ENCODE results near the gene GRN.

Gene GRN

DNA sequence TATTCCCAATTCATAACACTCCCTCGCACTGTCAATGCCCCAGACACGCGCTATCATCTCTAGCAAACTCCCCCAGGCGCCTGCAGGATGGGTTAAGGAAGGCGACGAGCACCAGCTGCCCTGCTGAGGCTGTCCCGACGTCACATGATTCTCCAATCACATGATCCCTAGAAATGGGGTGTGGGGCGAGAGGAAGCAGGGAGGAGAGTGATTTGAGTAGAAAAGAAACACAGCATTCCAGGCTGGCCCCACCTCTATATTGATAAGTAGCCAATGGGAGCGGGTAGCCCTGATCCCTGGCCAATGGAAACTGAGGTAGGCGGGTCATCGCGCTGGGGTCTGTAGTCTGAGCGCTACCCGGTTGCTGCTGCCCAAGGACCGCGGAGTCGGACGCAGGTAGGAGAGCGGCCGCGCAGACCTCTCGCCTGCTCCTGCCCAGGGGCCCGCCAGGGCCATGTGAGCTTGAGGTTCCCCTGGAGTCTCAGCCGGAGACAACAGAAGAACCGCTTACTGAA, at the start of gene GRN:
TSS of gene GRN (plus strand) at position 364 of the 515 bp plus-strand sequence. CDS start 3,863 bp downstream, outside the sequence.
- DNase-seq (ENCODE audit: low read depth in 3 of 3), result peak; percentile 51 to 71 (median 69)

- DNase-seq (ENCODE audit: low read depth in 3 of 3), result no peak
Measured at GRCh38 chr17:44297975-44298374, 47.1 kb upstream of the GRN start.

DNA sequence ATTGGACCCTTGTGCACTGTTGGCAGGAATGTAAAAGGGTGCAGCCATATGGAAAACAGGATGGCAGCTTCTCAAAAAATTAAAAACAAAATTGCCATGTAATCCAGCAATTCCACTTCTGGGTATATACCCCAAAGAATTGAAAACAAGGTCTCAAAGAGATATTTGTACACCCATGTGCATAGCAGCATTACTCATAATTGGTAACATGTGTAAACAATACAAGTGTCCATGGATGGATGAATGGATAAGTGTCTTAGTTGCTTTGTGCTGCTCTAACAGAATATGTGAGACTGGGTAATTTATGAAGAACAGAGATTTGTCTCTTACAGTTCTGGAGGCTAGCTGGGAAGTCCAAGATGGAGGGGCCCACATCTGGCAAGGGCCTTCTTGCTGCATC, 40.5 kb upstream of the GRN start:
- DNase-seq (ENCODE audit: low read depth in 3 of 3), result no peak

GRCh38 chr17:44307387-44308186, 37.5 kb upstream of the GRN start:
- DNase-seq (ENCODE audit: low read depth in 3 of 3), result no peak

- peak; percentile 70 to 72 (median 72) for DNase-seq (ENCODE audit: low read depth in 3 of 3)
Measured at GRCh38 chr17:44308320-44308818, 36.7 kb upstream of the GRN start, which contains the start of gene RUNDC3A. Gene RUNDC3A, plus strand, starts transcription at chr17:44308601. Its CDS starts 232 bp downstream, at chr17:44308833.

GRCh38 chr17:44308865-44309264, 36.2 kb upstream of the GRN start:
- DNase-seq (ENCODE audit: low read depth in 3 of 3), result no peak

DNA sequence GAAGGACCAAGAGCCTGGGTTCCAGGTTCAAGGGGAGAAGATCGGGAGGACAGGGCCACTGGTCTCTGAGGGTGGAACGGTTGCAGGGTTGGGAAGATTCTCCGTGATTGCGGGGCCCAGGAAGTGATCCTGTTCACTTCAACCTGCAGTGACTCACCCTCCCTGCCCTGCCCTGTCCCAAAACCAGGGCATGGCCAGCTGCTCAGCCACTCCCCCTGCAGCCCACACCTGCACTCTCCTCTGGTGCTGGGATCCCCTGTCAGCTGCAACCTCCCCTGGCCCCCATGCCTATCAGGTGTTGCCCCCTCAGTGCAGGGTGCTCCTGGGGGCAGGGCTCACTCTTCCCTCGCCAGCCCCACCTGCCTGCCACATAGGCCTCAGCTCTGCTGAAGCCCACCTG, 35.6 kb upstream of the GRN start:
- DNase-seq (ENCODE audit: low read depth in 3 of 3), result no peak

DNA sequence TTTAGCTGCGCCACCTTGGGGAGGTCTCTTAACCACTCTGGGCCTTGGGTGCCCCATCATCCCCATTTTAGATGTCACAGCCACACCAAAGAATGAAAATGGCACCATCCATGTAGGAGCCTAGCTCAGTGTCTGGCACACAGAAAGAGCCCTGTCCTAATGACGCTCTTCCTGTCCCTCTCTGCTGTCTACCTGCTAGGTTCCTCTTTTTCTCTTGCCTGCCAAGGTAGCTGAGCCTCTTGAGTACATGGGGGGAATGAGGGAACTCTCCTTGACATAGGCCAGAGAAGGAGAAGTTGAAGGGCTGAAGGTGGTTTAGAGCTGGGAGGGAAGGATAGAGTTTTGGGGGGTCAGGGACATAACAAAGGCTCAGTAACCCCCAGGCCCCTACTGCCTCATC, 34.9 kb upstream of the GRN start:
- no peak for DNase-seq (ENCODE audit: low read depth in 3 of 3)

GRCh38 chr17:44310609-44311376, 34.3 kb upstream of the GRN start:
- DNase-seq (ENCODE audit: low read depth in 3 of 3), result no peak

GRCh38 chr17:44311562-44312181, 33.4 kb upstream of the GRN start:
- DNase-seq (ENCODE audit: low read depth in 3 of 3), result no peak

- no peak for DNase-seq (ENCODE audit: low read depth in 3 of 3)
Measured at GRCh38 chr17:44312396-44313104, 32.6 kb upstream of the GRN start.

GRCh38 chr17:44314031-44314430, 31.1 kb upstream of the GRN start:
- no peak for DNase-seq (ENCODE audit: low read depth in 3 of 3)

DNA sequence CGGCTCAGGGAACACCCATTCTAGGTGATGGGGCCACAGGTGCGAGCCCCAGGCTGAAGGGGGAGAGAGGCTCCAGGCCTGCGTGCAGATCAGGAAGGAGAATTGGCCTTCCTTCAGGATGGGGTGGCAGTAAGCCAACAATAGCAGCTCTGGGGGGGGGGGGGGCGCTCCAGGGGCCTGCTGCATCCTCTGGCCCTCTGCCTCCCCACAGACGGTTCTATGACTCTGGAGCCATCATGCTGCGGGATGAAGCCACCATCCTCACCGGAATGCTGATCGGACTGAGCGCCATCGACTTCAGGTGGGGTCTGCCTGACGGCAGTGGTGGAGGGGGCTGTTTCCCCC, 30.6 kb upstream of the GRN start:
- no peak for DNase-seq (ENCODE audit: low read depth in 3 of 3)

GRCh38 chr17:44314869-44315661, 30.0 kb upstream of the GRN start:
- no peak for DNase-seq (ENCODE audit: low read depth in 3 of 3)

DNA sequence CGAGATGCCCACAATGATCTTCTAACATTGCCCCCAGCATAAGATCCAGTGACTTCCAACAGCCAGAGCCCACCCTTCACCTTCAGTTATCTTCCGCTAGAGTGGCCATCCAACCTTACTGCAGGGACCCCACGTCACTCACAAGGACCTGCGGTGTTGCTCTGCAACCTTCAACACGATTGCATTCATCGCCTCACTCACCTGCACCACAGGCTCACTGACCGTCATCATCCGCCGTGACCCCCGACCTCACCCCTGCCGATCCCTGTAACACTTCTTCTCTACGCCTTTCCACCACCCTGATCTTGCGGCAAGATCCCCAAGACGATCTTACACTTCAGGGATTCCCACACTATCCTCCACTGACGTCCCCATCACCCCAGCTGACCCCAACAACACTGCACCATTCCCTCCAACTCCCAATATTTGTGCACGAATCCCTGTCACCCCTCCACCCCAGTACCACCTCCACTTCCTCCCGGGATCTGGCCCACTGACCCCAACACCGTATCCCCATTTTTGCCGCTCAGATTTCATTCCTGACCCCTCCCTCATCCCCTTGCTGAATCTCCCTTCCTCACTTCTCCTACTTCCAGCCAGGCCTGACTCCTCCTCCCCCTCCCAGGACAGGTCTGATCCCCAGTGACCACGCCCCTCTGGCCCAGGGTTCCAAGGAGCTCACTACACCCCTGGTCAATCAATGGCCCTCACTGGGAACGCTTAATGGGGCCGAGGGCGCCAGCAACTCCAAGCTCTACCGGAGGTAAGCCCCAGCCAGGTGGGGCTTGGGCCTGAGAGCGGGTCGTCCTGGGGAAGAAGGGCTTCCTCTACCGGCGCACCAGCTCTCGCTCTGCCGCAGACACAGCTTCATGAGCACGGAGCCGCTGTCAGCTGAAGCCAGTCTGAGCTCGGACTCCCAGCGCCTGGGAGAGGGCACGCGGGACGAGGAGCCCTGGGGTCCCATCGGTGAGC, 29.1 kb upstream of the GRN start:
- DNase-seq (ENCODE audit: low read depth in 3 of 3), result no peak

GRCh38 chr17:44317545-44317944, 27.6 kb upstream of the GRN start:
- DNase-seq (ENCODE audit: low read depth in 3 of 3), result no peak

DNA sequence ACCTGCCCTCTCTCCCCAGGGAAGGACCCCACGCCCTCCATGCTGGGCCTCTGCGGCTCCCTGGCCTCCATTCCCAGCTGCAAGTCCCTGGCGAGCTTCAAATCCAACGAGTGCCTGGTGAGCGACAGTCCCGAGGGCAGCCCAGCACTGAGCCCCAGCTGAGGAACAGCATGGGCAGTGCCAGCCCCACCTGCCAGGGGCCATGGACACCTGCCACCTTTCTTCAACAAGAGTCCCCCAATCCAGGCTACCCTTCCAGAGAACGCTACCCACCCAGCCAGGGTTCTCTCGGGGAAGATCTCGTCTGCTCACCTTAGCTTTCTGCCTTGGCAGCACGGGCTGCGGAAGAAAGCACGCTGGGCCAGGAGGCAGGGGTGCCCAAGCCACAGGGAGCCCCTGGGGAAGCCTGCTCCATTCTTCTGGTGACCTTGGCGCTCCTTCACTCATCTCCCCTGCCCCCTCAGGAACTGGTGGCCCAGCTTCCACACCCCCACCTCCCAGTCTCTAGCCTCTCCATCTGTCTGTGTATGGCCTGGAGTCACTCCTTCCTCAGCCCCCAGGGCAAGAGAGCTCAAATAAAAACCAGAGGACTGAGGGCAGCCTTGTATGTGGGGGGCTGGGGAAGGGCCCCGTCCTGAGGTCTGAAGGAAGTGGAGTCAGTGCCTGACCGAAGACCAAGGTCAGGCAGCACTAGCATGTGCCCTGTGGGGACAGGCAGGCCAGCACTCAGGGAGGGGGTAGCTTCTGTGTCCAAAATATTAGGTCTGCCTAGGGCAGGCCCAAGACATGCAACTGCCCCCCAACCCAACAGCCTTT, 26.8 kb upstream of the GRN start:
- DNase-seq (ENCODE audit: low read depth in 3 of 3), result no peak

DNA sequence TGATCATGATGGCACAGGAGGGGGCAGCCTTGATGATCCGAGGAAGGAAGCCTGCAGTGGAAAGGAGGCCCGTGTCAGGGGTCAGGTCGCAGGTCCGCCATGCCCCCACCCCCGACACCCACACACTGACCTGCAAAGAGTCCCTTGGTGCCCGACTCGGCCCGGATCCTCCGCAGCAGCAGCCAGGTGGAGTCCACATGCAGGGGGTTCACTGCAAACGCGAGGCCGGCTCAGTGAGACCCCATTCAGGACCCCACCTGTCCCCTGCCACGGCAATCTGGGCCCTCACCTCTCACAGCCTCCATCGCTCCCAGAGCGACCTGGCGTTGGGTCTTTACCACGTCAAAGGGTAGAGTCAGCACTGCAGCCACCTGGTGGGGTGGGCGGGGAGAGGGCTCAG, 25.0 kb upstream of the GRN start:
- DNase-seq (ENCODE audit: low read depth in 3 of 3), result no peak

All from stimulated activated CD4-positive, alpha-beta T cell treated with anti-CD3 and anti-CD28 coated beads, TNF-alpha, amount 100 ng/mL, for 4 hours (primary cell).